ENCODE results near the gene CMSS1.

CMSS1 gene

DNA sequence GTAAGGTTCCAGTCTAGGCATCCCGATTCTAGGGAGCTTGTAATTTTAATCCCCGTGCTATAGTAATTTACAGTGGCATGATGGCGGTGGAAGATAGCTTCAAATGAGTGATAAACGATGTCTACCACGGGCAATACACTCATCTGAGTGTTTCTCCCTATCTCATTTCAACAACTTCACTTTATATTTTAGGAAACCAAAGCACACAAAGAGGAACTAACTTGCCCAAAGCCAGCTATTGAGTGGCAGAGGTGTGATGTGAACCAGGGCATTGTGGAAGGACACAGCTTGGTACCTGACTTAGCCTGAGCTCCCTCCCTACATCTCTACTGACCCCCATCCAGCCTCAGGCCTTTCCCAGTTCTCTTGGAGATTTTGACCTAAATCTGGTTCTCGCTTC lies 313.6 kb downstream of the CMSS1 start:
- DNase-seq = no peak

DNA sequence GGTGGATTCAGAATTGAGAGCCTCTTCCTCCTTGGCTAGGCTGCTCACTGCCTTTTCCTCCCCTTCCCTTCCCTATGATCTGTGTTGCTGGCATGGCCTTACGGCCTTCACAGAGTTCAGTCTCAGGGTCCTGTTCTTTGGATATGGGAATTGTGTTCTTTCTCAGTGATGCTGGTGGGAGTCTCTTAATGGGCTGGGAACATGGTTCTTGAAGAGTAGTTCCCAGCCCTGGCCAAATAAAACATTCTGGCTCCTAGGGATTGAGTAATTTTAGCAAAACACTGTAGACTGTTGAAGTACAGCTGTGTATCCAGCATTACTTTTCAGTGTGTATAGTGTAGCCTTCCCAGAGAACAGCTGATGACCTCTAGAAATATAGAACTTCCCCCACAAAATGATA lies 319.3 kb downstream of the CMSS1 start:
- no peak for DNase-seq

GRCh38 chr3:100140976-100141375 lies 323.3 kb downstream of the CMSS1 start:
- no peak for DNase-seq

- no peak for DNase-seq
Observed at GRCh38 chr3:100141586-100141985, 323.9 kb downstream of the CMSS1 start.

DNA sequence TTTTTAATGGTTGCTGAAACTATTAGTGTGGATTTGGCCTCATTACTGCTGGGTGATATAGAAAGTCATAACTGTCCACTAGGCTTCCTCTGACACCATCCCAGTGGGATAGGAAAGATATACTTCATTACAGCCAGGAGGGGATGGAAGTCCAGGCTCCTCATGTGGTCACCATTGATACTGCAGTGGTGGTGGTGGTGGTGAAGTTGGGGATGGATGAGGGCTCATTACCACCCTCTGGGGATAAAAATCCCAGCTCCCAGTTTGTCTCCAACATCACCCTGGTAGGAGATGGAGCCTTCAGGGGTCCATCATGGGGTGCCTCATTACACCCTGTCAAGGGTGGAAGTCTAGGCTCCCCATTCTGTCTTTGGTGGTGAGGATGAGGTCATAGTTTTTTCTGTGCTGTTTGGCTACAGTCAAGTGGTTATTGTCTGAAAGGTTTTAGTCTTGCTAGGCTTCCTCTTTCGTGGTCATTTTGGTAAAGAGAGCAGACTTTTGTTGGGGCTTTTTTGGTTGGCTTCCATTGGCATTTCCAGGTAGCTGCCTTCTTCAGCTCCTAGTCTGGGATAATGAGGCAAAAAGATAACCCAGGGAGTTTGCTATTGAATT lies 326.7 kb downstream of the CMSS1 start:
- no peak for DNase-seq

DNA sequence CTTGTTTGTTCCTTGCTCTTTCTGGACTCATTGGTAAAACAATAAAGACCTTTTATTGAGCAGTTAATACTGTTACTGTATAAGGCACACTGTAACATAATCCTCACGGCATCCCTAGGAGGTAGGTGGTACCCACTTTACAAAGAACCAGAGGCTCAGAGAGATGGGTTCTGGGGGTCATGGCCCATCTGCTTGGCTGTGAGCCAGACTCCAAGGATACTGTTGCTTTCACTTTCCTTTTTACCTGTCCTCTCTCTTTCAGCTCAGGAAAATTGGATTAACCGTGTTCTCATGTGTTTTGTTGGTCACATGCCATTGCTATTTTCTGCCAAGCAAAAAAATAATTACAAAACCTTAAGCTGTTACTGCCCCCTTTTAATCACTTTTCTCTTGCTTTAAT lies 331.5 kb downstream of the CMSS1 start:
- DNase-seq = no peak

DNA sequence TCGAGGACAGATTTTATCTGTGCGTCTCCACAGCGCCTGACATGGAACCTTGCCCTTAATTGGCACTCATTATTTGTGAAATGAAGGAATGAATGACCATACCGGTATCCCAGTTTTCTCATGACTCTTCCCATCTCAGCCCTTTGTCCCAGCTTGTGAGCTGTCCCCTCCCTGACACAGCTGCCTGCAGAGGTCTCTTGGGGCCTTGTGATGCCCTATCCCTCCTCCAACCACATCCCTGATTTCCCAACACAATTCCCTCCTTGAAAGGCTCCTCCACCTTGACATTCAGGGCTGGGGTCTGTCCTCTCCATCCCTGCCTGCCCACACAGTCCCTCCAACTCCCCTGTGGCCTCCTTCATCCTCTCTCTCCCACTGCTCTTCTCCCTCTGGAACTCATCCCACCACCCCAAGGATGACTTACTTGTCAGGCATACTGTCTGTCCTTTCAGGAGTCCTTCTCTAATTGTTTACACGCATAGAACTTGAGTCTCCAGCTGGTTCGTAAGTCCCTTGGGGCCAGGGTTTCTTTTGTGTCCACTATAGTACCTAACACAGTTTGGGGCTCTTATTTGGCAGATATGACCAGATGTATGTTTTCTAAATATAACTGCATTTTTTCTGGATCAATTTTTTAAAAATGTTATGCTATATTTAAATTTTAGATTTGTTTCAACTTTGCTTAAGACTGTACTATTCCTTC lies 332.2 kb downstream of the CMSS1 start:
- DNase-seq = no peak

DNA sequence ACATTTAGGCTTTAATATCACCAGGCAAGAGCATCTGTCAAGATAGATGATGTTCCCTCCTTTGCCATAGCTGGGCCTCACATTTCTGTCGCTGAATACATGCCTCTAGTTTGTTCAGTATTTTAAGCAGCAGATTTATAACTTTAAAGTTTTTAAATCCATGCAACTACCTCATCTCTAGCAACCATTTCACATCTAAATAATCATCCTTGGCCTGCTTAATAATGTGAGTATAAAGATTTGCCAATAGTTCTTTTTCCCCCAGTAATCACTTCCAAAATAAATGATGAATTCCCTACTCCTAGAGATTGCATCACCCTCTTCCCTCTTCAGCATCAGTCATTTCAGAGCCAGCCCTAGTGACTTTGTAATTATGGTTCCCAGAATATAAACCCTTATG lies 332.8 kb downstream of the CMSS1 start:
- DNase-seq = no peak

DNA sequence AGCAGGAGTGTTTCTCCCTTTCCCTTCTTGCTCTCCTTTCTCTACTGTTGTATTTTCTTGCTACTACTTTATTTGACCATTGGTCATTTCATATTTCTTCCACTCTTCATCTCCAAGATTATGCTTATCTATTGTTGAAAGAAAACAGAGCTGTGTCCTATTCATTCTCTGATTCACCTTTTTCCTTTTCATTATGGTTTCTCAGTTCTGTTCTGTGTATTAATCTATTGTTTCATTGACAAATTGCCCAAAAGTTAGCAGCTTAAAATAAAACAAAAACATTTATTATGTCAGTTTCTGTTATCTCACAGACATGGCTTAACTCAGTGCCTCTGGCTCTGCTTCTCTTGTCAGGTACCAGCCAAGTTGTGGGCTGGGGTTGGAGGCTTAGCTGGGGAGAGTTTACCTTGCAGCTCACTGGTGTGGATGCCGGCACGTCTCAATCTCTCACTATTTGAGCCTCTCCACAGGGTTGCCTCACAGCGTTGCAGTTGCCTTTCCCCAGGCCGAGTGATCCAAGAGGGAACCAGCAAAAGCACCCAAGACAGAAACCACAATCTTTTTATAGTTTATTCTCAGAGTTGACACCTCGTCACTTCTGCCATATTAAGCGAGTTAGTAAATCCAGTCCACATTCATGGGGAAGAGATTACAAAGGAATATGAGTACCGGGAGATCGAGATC lies 333.5 kb downstream of the CMSS1 start:
- DNase-seq = no peak

DNA sequence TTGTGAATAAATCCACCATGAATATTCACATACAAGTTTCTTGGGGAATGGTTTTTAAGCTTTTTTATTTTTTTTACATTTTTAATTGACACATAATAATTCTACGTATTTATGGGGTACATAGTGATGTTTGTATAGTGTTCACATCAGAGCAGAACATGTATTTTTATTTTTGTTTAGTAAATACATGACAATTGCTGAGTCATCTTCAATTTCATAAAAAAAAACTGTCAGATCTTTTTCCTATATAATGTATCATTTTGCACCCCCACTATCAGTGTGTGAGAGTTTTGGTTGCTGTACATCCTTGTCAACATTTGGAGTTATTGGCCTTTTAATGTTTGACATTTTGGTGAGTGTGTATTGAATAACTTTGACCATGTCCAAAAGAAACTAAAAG lies 336.5 kb downstream of the CMSS1 start:
- DNase-seq = no peak

DNA sequence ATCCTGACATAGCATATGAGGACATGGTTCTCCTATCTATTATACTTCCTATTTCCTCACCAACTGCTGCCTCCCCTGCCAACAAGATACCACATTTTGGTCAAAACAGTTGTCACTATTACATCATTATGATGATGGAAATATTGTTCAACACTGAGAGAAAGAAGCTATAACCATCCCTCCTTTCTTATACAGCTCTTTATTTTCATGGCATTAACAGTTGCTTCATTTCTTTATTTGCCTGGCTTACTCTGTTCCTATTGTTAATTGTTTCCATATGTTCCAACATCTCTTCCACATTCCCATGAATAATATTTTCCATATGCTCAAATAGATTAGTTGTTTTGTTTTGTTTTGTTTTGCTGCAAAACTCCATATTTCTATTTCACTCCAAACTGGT lies 337.5 kb downstream of the CMSS1 start:
- no peak for DNase-seq

DNA sequence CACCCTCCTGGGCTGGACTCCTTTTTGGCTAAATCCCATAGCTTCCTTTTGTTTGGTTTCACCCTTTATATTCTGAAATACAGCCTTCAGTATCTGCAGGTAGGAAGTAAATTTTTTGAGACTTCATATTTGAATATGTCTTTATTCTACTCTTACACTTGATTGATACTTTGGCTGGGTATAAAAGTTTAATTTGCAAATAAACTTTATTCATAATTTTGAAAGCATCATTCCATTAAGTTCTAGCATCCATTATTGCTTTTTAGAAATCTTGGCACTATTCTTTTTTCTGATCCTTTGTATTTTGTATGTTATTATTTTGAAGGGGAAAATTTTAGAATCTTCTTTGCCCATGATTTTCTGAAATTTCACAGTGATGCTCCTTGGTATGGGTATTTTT lies 337.9 kb downstream of the CMSS1 start:
- no peak for DNase-seq

DNA sequence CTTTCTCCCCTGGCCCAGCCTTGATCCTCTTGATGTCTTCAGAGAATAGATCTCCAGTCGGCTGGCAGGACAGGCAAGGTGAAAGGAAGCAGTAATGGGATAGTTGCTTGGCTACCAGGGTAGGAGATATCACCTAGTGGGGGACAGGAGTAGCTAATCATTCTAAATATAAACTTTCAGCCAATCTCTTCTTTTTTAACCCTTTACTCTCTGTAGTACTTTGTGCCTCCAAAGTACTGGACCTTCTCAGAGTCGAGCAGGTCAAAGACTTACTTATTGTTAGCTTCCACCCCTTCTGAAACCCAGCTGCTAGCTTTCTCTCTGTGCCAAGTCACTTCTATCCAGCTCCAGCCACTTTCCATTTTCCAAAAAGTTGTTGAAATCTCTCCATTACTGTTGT lies 340.0 kb downstream of the CMSS1 start:
- no peak for DNase-seq

- DNase-seq = no peak
Observed at GRCh38 chr3:100158918-100159330, 341.3 kb downstream of the CMSS1 start.

DNA sequence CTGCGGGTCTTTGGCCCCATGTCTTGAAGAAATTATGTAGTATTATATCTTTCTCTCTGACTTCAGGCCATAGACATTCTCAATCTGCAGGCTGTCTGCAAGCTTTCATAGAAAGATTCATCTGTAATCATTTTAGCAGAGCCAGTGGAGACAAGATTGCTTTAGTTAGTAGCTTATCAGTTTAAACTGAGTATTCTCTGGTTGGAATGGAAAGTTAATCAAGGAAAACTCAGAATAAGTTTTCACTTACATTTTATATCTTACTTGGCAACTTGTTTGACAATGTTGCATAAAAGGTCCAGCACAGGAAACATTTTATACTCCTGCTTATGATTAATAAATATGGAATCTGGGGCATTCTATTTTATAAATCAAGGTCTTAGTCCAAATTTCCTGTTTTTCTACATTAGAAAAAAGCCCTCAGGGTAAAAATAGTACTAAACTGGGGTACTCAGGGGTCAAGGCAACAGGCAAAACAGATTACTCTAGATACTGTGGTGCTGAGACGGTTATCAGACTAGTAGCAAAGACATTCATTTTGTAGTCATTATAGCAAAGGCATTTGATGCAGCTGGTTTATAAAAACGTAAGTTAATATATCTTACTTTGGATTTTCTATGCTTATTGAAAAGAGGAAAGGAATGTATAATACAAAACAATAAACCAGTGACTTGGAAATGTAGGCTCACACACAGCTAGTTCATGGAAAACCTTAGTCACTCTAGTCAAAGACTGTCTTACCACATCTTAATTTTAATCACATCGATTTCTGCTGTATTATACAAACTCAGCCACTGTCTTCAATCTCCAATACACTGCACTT lies 341.9 kb downstream of the CMSS1 start:
- no peak for DNase-seq

DNA sequence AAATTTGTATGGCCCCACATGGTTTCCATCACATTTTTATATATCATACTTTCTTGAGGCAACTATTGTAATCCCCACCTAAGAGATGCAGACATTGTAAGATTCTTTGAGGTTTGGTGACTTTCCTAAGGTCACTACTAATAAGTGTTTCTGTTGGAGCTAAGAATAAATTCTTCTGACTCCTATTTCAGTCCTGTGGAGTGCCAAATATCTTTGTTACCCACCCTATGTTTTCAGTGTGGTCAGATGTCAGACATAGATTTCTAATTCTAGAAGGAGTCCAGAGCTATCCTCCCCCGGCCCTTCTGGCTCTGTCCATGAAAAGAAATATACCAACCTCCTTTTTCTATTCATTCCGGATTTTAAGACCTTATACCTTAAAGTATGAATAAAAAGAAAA lies 342.9 kb downstream of the CMSS1 start:
- DNase-seq = no peak

DNA sequence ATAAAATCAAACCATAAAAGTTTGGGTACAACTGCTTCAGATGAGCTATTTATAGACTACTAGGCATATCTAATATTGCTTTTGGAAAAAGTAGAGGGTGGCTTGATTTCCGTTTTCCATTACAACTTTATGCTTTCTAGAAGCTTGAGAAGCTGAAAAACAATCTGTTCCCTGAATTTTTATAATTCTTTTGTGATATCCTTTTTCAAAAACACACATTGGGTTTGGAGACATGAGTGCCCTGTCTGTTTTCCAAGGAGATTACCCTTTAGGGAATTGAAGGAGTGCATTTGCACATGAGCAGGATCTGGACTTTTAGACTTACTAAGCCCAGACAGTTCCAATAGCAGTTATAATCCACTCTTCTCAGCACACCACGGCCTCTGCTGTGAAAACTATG lies 346.1 kb downstream of the CMSS1 start:
- no peak for DNase-seq

- no peak for DNase-seq
Observed at GRCh38 chr3:100164743-100165142, 347.1 kb downstream of the CMSS1 start.

DNA sequence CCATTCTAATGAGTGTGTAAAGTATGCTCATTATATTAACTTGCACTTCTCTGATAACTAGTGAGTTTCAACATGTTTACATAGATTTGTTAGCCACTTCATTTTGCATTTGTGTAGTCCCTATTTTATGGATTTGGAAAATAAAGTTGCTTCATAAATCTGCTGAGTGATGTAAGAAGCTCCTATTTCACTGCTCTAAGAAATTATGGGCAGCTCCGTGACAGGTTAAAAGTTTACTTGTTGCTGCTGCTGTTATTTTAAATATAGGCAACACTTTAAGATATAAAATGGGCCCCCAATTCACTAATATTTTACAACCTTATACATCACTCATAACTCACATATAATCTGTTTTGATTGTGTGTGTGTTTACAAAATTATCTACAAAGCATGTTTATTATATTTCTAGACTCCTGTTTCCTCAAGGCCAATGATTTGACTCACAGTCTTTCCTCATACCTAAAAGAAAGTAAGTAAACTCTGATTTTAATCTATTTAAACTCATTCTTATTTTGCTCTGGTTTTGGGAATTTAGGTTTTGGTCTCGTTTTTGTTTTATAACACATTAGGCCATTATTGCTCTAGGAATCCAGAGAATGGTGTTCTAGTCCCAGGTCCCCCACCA lies 348.4 kb downstream of the CMSS1 start:
- no peak for DNase-seq

GRCh38 chr3:100169201-100169920 lies 351.7 kb downstream of the CMSS1 start:
- no peak for DNase-seq

DNA sequence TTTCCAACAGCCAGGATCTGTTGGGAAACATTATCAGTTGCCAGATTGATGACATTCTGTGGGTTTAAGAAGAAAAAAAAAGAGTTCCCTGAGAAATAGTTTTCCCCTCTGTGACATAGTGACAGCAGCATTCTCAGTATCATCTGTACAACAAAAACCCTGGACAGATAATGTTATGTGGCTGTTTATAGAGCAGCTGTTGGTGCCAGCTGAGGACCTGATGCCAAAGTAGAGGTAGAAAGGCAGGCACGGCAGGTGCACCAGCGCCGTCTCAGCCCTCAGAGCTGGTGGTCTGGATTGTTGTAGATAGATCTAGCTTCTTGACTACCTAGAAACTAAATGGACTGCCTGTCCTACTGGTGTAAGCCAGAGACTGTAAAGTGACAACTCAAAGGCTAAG lies 352.8 kb downstream of the CMSS1 start:
- no peak for DNase-seq
